Thoracic aorta (tissue), 2 donors: ENCODE results near the gene GPC1. TPM values are rescaled to one million over a fixed set of nuclear protein-coding genes. Genes with fewer than 3 reads are reported as not detected.

Source experiments
- ATAC-seq: fragments of 150-250 bp; one replicate; pipeline ENCODE4 v1.8.0; 2017; ENCODE audit warnings: low read depth; ENCODE audit not compliant: insufficient number of reproducible peaks, low FRiP score
- DNase-seq: peaks from one replicate; pipeline ENCODE4 v3.0.0-alpha.2; 2020; ENCODE audit warnings: low spot score
- H3K27ac ChIP-seq, 2 donors: fragments of 200-600 bp; sonication (generic); 1 replicate in 1 of 2; 2 replicates in 1 of 2; pipeline ENCODE4 v1.5.1; 2016; ENCODE audit warnings: mild to moderate bottlenecking in 2 of 2, moderate library complexity in 2 of 2
- H3K27me3 ChIP-seq: fragments of 200-600 bp; sonication (generic); replicated peaks from 2 replicates; pipeline ENCODE4 v1.6.0; 2016; ENCODE audit warnings: mild to moderate bottlenecking; ENCODE audit not compliant: insufficient read depth
- H3K36me3 ChIP-seq: fragments of 200-600 bp; sonication (generic); one replicate; pipeline ENCODE4 v1.5.1; 2016
- H3K4me1 ChIP-seq, 2 donors: fragments of 200-600 bp; sonication (generic); 1 replicate in 1 of 2; 2 replicates in 1 of 2; pipeline versions ENCODE4 v1.5.1 to v1.6.0; 2016; ENCODE audit warnings: low read depth in 2 of 2, mild to moderate bottlenecking in 1 of 2; ENCODE audit not compliant: control insufficient read depth in 1 of 2
- H3K4me3 ChIP-seq: fragments of 200-600 bp; sonication (generic); 2 replicates; pipeline ENCODE4 v1.5.1; 2016; ENCODE audit warnings: mild to moderate bottlenecking
- H3K9me3 ChIP-seq: fragments of 200-600 bp; sonication (generic); 2 replicates; pipeline ENCODE4 v1.5.1; 2016
- CTCF ChIP-seq: fragments of 200-600 bp; sonication (generic); IDR thresholded peaks from one replicate; pipeline ENCODE4 v1.5.1; 2019; ENCODE audit warnings: antibody characterized with exemption
- total RNA-seq, 2 donors: library from RNA; depleted of rRNA; stranded (reverse); fragments of >200 nt; gene quantifications; one replicate each; pipeline versions ENCODE4 v1.1.0 to v1.2.3, GENCODE V29; 2016

GPC1 gene
- total RNA-seq, 2 donors from 2014 or later, result 94.2 to 162 TPM

GRCh38 chr2:240468303-240469238, 33.1 kb downstream of the GPC1 start:
- Histone ChIP-seq H3K27ac (no peak overlapping the region), H3K36me3 (peaks cover 19% of the 10 kb centered on the region), H3K4me1 (no peaks in the 10 kb centered on the region), H3K4me3 (no peak overlapping the region), H3K9me3 (no peaks in the 10 kb centered on the region), H3K27me3 (no peaks in the 10 kb centered on the region)
- TF ChIP-seq CTCF, result no peak
- peak; percentile 1 for DNase-seq
- ATAC-seq, result no peak

- no peaks in the 10 kb centered on the region for H3K4me1 ChIP-seq
- TF ChIP-seq CTCF, result no peak
- no peak for DNase-seq
- H3K36me3 ChIP-seq, result peaks cover 12% of the 10 kb centered on the region
- no peaks in the 10 kb centered on the region for H3K9me3 ChIP-seq
- no peaks in the 10 kb centered on the region for H3K27me3 ChIP-seq
- no peak overlapping the region for H3K4me3 ChIP-seq
- no peak for ATAC-seq
- no peak overlapping the region for H3K27ac ChIP-seq
Observed at GRCh38 chr2:240469239-240469636, 33.8 kb downstream of the GPC1 start.

GRCh38 chr2:240469740-240470139, 34.3 kb downstream of the GPC1 start:
- Histone ChIP-seq H3K4me3 (no peak overlapping the region), H3K36me3 (peaks cover 11% of the 10 kb centered on the region), H3K4me1 (no peaks in the 10 kb centered on the region), H3K27ac (no peak overlapping the region), H3K27me3 (no peaks in the 10 kb centered on the region), H3K9me3 (peaks cover 4% of the 10 kb centered on the region)
- peak; percentile 1 for DNase-seq
- ATAC-seq, result no peak
- TF ChIP-seq CTCF, result no peak

GRCh38 chr2:240472078-240472790, 36.8 kb downstream of the GPC1 start:
- ATAC-seq, result no peak
- Histone ChIP-seq H3K27me3 (no peaks in the 10 kb centered on the region), H3K27ac (no peak overlapping the region), H3K4me1 (no peaks in the 10 kb centered on the region), H3K4me3 (no peak overlapping the region), H3K9me3 (peaks cover 7% of the 10 kb centered on the region), H3K36me3 (no peaks in the 10 kb centered on the region)
- peak; percentile 1 for DNase-seq
- no peak for TF ChIP-seq CTCF

- Histone ChIP-seq H3K27me3 (no peaks in the 10 kb centered on the region), H3K36me3 (no peaks in the 10 kb centered on the region), H3K27ac (no peak overlapping the region), H3K4me1 (no peaks in the 10 kb centered on the region), H3K9me3 (peaks cover 7% of the 10 kb centered on the region), H3K4me3 (no peak overlapping the region)
- DNase-seq (no peak), ATAC-seq (no peak)
- no peak for TF ChIP-seq CTCF
Observed at GRCh38 chr2:240473211-240473610, 37.7 kb downstream of the GPC1 start.
